CD14-positive monocyte (primary cell): ENCODE measurements around the gene CCDC106. TPM values are rescaled to one million over a fixed set of nuclear protein-coding genes. Genes with fewer than 3 reads are reported as not detected.

Experiments
- DNase-seq, 3 donors: peaks; one replicate each; pipeline ENCODE4 v3.0.0-alpha.2; 2011 to 2022
- H2AFZ ChIP-seq: 2 replicates; pipeline ENCODE4 v1.6.0; 2012; ENCODE audit warnings: mild to moderate bottlenecking, low read depth, low read length, inconsistent platforms; ENCODE audit not compliant: insufficient read depth, poor library complexity, severe bottlenecking
- H3K27ac ChIP-seq, 2 donors: 1 replicate in 1 of 2; 2 replicates in 1 of 2; pipeline ENCODE4 v1.5.1; 2012 to 2013; ENCODE audit warnings: low read length in 2 of 2, control low read depth in 1 of 2, inconsistent platforms in 1 of 2, low read depth in 1 of 2, mild to moderate bottlenecking in 1 of 2
- H3K27me3 ChIP-seq, 2 donors: one replicate each; pipeline versions ENCODE4 v1.6.0 to v1.6.1; 2011 to 2013; ENCODE audit warnings: low read length in 2 of 2; ENCODE audit not compliant: control insufficient read depth in 2 of 2, insufficient read depth in 2 of 2
- H3K36me3 ChIP-seq, 2 donors: replicated peaks in 1 of 2; 1 replicate in 1 of 2; 2 replicates in 1 of 2; pipeline versions ENCODE4 v1.5.1 to v1.6.1; 2012 to 2013; ENCODE audit warnings: low read length in 2 of 2, control low read depth in 1 of 2, inconsistent platforms in 1 of 2, mild to moderate bottlenecking in 1 of 2; ENCODE audit not compliant: insufficient read depth in 2 of 2, control insufficient read depth in 1 of 2
- H3K4me1 ChIP-seq, 2 donors: 1 replicate in 1 of 2; 2 replicates in 1 of 2; pipeline versions ENCODE4 v1.5.1 to v1.6.1; 2012 to 2013; ENCODE audit warnings: low read length in 2 of 2, control low read depth in 1 of 2, inconsistent platforms in 1 of 2, mild to moderate bottlenecking in 1 of 2, moderate library complexity in 1 of 2; ENCODE audit not compliant: insufficient read depth in 2 of 2, control insufficient read depth in 1 of 2
- H3K4me2 ChIP-seq: replicated peaks from 2 replicates; pipeline ENCODE3; 2012; ENCODE audit warnings: low read length, moderate library complexity, mild to moderate bottlenecking; ENCODE audit not compliant: poor library complexity, severe bottlenecking; ENCODE audit errors: extremely low read depth
- H3K4me3 ChIP-seq, 3 experiments: fragments of 200-600 bp in 1 of 3; sonication (generic) in 1 of 3; replicated peaks in 1 of 3; 1 replicate in 2 of 3; 2 replicates in 1 of 3; pipeline ENCODE4 v1.5.1; 2011 to 2013; ENCODE audit warnings: low read length in 3 of 3, mild to moderate bottlenecking in 3 of 3, control low read depth in 2 of 3, low read depth in 2 of 3, inconsistent platforms in 1 of 3, moderate library complexity in 1 of 3
- H3K79me2 ChIP-seq: 2 replicates; pipeline ENCODE4 v1.6.0; 2012; ENCODE audit warnings: mild to moderate bottlenecking, control low read depth, inconsistent platforms, low read length, moderate library complexity; ENCODE audit not compliant: insufficient read depth
- H3K9ac ChIP-seq: 2 replicates; pipeline ENCODE4 v1.6.0; 2017; ENCODE audit warnings: low read length, mild to moderate bottlenecking; ENCODE audit not compliant: insufficient read depth, poor library complexity, severe bottlenecking
- H3K9me3 ChIP-seq, 2 donors: replicated peaks in 1 of 2; 1 replicate in 1 of 2; 2 replicates in 1 of 2; pipeline versions ENCODE4 v1.5.1 to v1.6.1; 2012 to 2013; ENCODE audit warnings: low read length in 2 of 2, control low read depth in 1 of 2; ENCODE audit not compliant: control insufficient read depth in 1 of 2, insufficient read depth in 1 of 2
- H4K20me1 ChIP-seq: 2 replicates; pipeline ENCODE4 v1.6.0; 2012; ENCODE audit warnings: mild to moderate bottlenecking, low read length, control low read depth, moderate library complexity; ENCODE audit not compliant: insufficient read depth
- H3K27ac Mint-ChIP-seq, 7 donors: one replicate each; pipeline ENCODE4 v1.8.0; 2020; ENCODE audit warnings: mild to moderate bottlenecking in 7 of 7, mixed read lengths in 7 of 7, moderate library complexity in 6 of 7, inconsistent platforms in 2 of 7
- H3K27me3 Mint-ChIP-seq, 3 donors: one replicate each; pipeline ENCODE4 v1.8.0; 2021 to 2022; ENCODE audit warnings: low read depth in 3 of 3, mild to moderate bottlenecking in 3 of 3, mixed read lengths in 3 of 3, moderate library complexity in 3 of 3, inconsistent platforms in 1 of 3
- H3K36me3 Mint-ChIP-seq, 2 donors: one replicate each; pipeline ENCODE4 v1.8.0; 2020; ENCODE audit warnings: mixed read lengths in 2 of 2, inconsistent platforms in 1 of 2, mild to moderate bottlenecking in 1 of 2
- H3K4me1 Mint-ChIP-seq: one replicate; pipeline ENCODE4 v1.8.0; 2020; ENCODE audit warnings: mild to moderate bottlenecking, mixed read lengths
- H3K4me3 Mint-ChIP-seq, 2 donors: one replicate each; pipeline ENCODE4 v1.8.0; 2020; ENCODE audit warnings: mild to moderate bottlenecking in 2 of 2, mixed read lengths in 2 of 2, moderate library complexity in 1 of 2
- H3K9me3 Mint-ChIP-seq, 7 donors: one replicate each; pipeline ENCODE4 v1.8.0; 2020 to 2022; ENCODE audit warnings: mixed read lengths in 7 of 7, mild to moderate bottlenecking in 6 of 7, moderate library complexity in 6 of 7, inconsistent platforms in 2 of 7
- WGBS: methylation state at CpG from one replicate; pipeline ENCODE4 v1.1.5; 2013; ENCODE audit warnings: missing lambda C conversion rate; ENCODE audit not compliant: insufficient coverage; 5-methylcytosine and 5-hydroxymethylcytosine counted together
- intact Hi-C, 2 donors: fragments of 100-400 bp; cut with micrococcal nuclease; formaldehyde crosslinking; loops; one replicate each; pipeline versions ENCODE4 v1.15.0 to v1.15.1; 2023
- polyA plus RNA-seq, 3 donors: library from polyadenylated mRNA; depleted of rRNA in 1 of 3; unstranded in 2 of 3; stranded (reverse) in 1 of 3; fragments of 300-500 nt in 2 of 3; fragments of >200 nt in 1 of 3; fragmentation: Illumina TruSeq in 2 of 3; gene quantifications; 1 replicate in 2 of 3; 2 replicates in 1 of 3; pipeline ENCODE4 v1.2.3, GENCODE V29; 2012 to 2021
- TF ChIP-seq, protein P1 (sequence below): fragments of 200-600 bp; IDR thresholded peaks from one replicate; pipeline ENCODE4 v1.8.0; 2022; ENCODE audit warnings: antibody characterized with exemption, mild to moderate bottlenecking

Gene CCDC106
- polyA plus RNA-seq, 3 donors, result 0.74 to 2.4 (median 1.2) TPM

GRCh38 chr19:55613396-55613795 is 34.6 kb upstream of the CCDC106 start:
- H3K4me1 Mint-ChIP-seq, result peaks cover 53% of the 10 kb centered on the region
- Histone ChIP-seq H3K27ac (no peak overlapping the region), H3K79me2 (peaks cover 67% of the 10 kb centered on the region), H3K4me1 (peaks cover 27 to 31% of the 10 kb centered on the region in 2 donors), H3K9ac (no peak overlapping the region), H3K27me3 (no peaks in the 10 kb centered on the region), H3K36me3 (peaks cover 20 to 44% of the 10 kb centered on the region in 2 donors), H3K9me3 (no peaks in the 10 kb centered on the region), H4K20me1 (peaks cover 47% of the 10 kb centered on the region), H3K4me2 (no peak overlapping the region), H3K4me3 (no peak overlapping the region), H2AFZ (no peak overlapping the region)
- over 99% methylated on average over 20 of the region's 27 CpGs for WGBS
- TF ChIP-seq, protein P1, sequence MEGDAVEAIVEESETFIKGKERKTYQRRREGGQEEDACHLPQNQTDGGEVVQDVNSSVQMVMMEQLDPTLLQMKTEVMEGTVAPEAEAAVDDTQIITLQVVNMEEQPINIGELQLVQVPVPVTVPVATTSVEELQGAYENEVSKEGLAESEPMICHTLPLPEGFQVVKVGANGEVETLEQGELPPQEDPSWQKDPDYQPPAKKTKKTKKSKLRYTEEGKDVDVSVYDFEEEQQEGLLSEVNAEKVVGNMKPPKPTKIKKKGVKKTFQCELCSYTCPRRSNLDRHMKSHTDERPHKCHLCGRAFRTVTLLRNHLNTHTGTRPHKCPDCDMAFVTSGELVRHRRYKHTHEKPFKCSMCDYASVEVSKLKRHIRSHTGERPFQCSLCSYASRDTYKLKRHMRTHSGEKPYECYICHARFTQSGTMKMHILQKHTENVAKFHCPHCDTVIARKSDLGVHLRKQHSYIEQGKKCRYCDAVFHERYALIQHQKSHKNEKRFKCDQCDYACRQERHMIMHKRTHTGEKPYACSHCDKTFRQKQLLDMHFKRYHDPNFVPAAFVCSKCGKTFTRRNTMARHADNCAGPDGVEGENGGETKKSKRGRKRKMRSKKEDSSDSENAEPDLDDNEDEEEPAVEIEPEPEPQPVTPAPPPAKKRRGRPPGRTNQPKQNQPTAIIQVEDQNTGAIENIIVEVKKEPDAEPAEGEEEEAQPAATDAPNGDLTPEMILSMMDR, result no peak
- no peak overlapping the region for H3K4me3 Mint-ChIP-seq
- no peaks in the 10 kb centered on the region for H3K27me3 Mint-ChIP-seq
- intact Hi-C loops, result no loop called here
- no peak for DNase-seq
- H3K36me3 Mint-ChIP-seq, result peaks cover 39 to 63% of the 10 kb centered on the region in 2 donors
- H3K27ac Mint-ChIP-seq, result no peak overlapping the region
- peaks cover 0 to 2% (median 0%) of the 10 kb centered on the region in 7 donors for H3K9me3 Mint-ChIP-seq

DNA sequence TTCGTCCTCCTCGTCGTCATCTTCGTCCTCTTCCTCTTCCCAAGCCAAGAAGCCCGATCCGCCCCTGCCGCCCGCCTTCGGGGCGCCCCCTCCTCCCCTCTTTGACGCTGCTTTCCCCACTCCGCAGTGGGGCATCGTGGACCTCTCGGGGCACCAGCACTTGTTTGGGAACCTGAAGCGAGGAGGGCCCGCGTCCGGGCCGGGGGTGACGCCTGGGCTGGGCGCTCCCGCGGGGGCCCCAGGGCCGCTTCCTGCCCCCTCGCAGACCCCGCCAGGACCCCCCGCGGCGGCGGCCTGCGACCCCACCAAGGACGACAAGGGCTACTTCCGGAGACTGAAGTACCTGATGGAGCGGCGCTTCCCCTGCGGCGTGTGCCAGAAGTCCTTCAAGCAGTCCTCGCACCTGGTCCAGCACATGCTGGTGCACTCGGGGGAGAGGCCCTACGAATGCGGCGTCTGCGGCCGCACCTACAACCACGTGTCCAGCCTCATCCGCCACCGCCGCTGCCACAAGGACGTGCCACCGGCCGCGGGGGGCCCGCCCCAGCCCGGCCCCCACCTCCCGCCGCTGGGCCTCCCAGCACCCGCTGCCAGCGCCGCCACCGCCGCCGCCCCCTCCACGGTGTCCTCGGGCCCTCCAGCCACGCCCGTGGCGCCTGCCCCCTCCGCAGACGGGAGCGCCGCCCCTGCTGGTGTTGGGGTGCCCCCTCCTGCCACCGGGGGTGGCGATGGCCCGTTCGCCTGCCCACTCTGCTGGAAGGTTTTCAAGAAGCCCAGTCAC is 33.9 kb upstream of the CCDC106 start:
- peaks cover 41% of the 10 kb centered on the region for H4K20me1 ChIP-seq
- no peak overlapping the region for H3K27ac ChIP-seq
- H3K27me3 Mint-ChIP-seq, result no peaks in the 10 kb centered on the region
- no peak overlapping the region for H3K4me3 ChIP-seq
- peaks cover 36 to 58% of the 10 kb centered on the region in 2 donors for H3K36me3 Mint-ChIP-seq
- peaks cover 0 to 2% (median 0%) of the 10 kb centered on the region in 7 donors for H3K9me3 Mint-ChIP-seq
- H3K9me3 ChIP-seq, result no peaks in the 10 kb centered on the region
- intact Hi-C loops, result no loop called here
- peaks cover 35 to 38% of the 10 kb centered on the region in 2 donors for H3K4me1 ChIP-seq
- no peak overlapping the region for H3K4me3 Mint-ChIP-seq
- H3K36me3 ChIP-seq, result peaks cover 20 to 43% of the 10 kb centered on the region in 2 donors
- DNase-seq, result no peak
- H3K27me3 ChIP-seq, result no peaks in the 10 kb centered on the region
- H3K4me2 ChIP-seq, result no peak overlapping the region
- WGBS, result 96% methylated on average over 70 of the region's 75 CpGs
- no peak overlapping the region for H2AFZ ChIP-seq
- no peak overlapping the region for H3K9ac ChIP-seq
- peaks cover 55% of the 10 kb centered on the region for H3K4me1 Mint-ChIP-seq
- peaks cover 60% of the 10 kb centered on the region for H3K79me2 ChIP-seq
- TF ChIP-seq, protein P1, result no peak
- no peak overlapping the region for H3K27ac Mint-ChIP-seq
